BJ (cell line): ENCODE measurements around the gene CELF5. TPM values are rescaled to one million over a fixed set of nuclear protein-coding genes. Genes with fewer than 3 reads are reported as not detected.

Experiments used
- CTCF ChIA-PET: fragments of 350-600 bp; formaldehyde crosslinking; extraction: SDS; loops from one replicate; lab custom pipeline; 2021; ENCODE audit warnings: antibody characterized with exemption, inconsistent platforms; lab: Yijun Ruan, JAX
- POLR2A ChIA-PET: fragments of 300-600 bp; sonication (Branson Sonifier 250); formaldehyde crosslinking; extraction: SDS; loops from one replicate; lab custom pipeline; 2021; ENCODE audit warnings: antibody characterized with exemption; lab: Charles Lee
- DNase-seq: peaks from one replicate; pipeline ENCODE4 v3.0.0-alpha.2; 2011; ENCODE audit warnings: low read depth
- H3K27me3 ChIP-seq: 2 replicates; pipeline ENCODE4 v1.6.0; 2011; ENCODE audit warnings: low read length; ENCODE audit not compliant: control insufficient read depth, insufficient read depth
- H3K36me3 ChIP-seq: 2 replicates; pipeline ENCODE4 v1.5.1; 2011; ENCODE audit warnings: low read length; ENCODE audit not compliant: control insufficient read depth, insufficient read depth
- H3K4me3 ChIP-seq: 2 replicates; pipeline ENCODE4 v1.5.1; 2011; ENCODE audit warnings: low read depth, mild to moderate bottlenecking, control low read depth, low read length
- CTCF ChIP-seq: IDR thresholded peaks from 2 replicates; pipeline ENCODE4 v1.5.1; 2011; ENCODE audit warnings: low read depth, mild to moderate bottlenecking, control low read depth, inconsistent platforms, low read length, moderate library complexity; ENCODE audit not compliant: insufficient read depth
- polyA plus RNA-seq: library from polyadenylated mRNA; depleted of rRNA; stranded (reverse); fragments of >200 nt; gene quantifications from 2 replicates; pipeline ENCODE4 v1.2.3, GENCODE V29; 2011

CELF5 gene
- polyA plus RNA-seq, 1 experiment = 0.18 TPM

- ChIA-PET CTCF (interaction anchor here (0.5 to 4.7 kb wide), 8 partner anchors 14 to 404 kb away, joined by 3 to 68 read pairs (median 4); partner anchors contain the start of genes CELF5 and SMIM44), POLR2A (no interaction called here)
- Histone ChIP-seq H3K27me3 (peaks cover 2% of the 10 kb centered on the region; the same call in 1 of the 2 replicates), H3K36me3 (no peaks in the 10 kb centered on the region), H3K4me3 (no peak overlapping the region)
- TF ChIP-seq CTCF = no peak
- no peak for DNase-seq
These were observed 78.3 kb downstream of the CELF5 start for GRCh38 chr19:3302755-3303154.

- H3K4me3 ChIP-seq = no peak overlapping the region
- CTCF ChIA-PET = interaction anchor here (0.5 to 4.7 kb wide), 35 partner anchors 9 to 1718 kb away, joined by 3 to 68 read pairs (median 4); partner anchors contain the start of genes SMIM24, SMIM44 and TJP3
- H3K36me3 ChIP-seq = no peaks in the 10 kb centered on the region
- peak; percentile 87 for TF ChIP-seq CTCF
- peaks cover 6% of the 10 kb centered on the region for H3K27me3 ChIP-seq
- DNase-seq = no peak
- POLR2A ChIA-PET = no interaction called here
These were observed 80.5 kb downstream of the CELF5 start for GRCh38 chr19:3304871-3305423.

DNA sequence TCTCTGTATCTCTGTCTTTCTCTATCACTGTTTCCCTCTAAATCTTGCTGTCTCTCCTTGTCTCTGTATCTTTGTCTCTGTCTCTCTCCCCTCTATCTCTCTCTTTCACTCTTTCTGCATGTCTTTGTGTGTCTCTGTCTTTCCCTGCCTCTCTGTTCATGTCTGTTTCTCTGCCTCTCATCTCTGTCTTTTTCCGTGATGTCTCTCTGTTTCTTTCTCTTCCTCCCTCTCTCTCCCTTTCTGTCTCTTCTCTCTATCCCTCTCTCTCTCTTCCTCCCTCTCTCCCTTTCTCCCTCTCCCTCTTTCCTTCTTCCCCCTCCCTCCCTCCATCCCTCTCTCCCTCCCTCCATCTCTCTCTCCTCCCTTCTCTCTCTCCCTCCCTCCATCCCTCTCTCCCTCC, 85.3 kb downstream of the CELF5 start:
- ChIA-PET CTCF (no interaction called here), POLR2A (no interaction called here)
- Histone ChIP-seq H3K36me3 (no peaks in the 10 kb centered on the region), H3K4me3 (no peak overlapping the region), H3K27me3 (peaks cover 16% of the 10 kb centered on the region)
- no peak for DNase-seq
- TF ChIP-seq CTCF = no peak

DNA sequence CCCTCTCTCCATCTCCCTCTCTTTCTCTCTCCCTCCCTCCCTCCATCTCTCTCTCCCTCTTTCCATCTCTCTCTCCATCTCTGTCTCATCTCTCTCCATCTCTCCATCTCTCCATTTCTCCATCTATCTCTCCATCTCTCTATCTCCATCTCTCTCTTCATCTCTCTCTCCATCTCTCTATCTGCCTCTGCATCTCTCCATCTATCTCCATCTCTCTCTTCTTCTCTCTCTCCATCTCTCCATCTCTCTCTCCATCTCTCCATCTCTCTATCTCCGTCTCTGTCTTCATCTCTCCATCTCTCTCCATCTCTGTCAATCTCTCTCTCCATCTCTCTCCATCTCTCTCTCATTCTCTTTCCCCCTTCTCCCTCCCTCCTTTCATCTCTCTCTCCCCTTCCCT, 85.8 kb downstream of the CELF5 start:
- H3K27me3 ChIP-seq = peaks cover 16% of the 10 kb centered on the region
- no peak for TF ChIP-seq CTCF
- POLR2A ChIA-PET = no interaction called here
- no peak overlapping the region for H3K4me3 ChIP-seq
- H3K36me3 ChIP-seq = no peaks in the 10 kb centered on the region
- CTCF ChIA-PET = no interaction called here
- DNase-seq = no peak

GRCh38 chr19:3310711-3311110, 86.2 kb downstream of the CELF5 start:
- DNase-seq = no peak
- no peak for TF ChIP-seq CTCF
- Histone ChIP-seq H3K27me3 (peaks cover 16% of the 10 kb centered on the region), H3K36me3 (no peaks in the 10 kb centered on the region), H3K4me3 (no peak overlapping the region)
- ChIA-PET POLR2A (no interaction called here), CTCF (no interaction called here)
